ENCODE measurements around the gene OR51B4.

GRCh38 chr11:5290106-5290505 is 11.6 kb downstream of the OR51B4 start:
- TF ChIP-seq CTCF (IDR thresholded peaks at IDR 0.05; ENCODE audit: low read length) (no peak), EZH2 (IDR thresholded peaks at IDR 0.05; ENCODE audit: borderline replicate concordance, low read length) (no peak)

Data from OCI-LY1 (cell line).